ENCODE results near the gene NSD1. TPM values are rescaled to one million over a fixed set of nuclear protein-coding genes. Genes with fewer than 3 reads are reported as not detected.
"Not testable (repeated sequence)": the region's sequence is repeated elsewhere in the genome, so short reads cannot be mapped to it uniquely, and the experiment has no call there.

The NSD1 gene
- total and polyA plus RNA-seq, 9 of the 15 experiments (the other 6 are each of a cell fraction or from before 2014, with no cell fraction given) = 3.8 to 51.0 (median 24.7) TPM

GRCh38 chr5:177338251-177339106 is 204.9 kb downstream of the NSD1 start:
- peaks cover 28% of the 10 kb centered on the region for H3K79me2 ChIP-seq (ENCODE audit: control insufficient read depth, insufficient read depth, low read length)
- H3K27ac ChIP-seq (ENCODE audit: extremely low read depth, low read depth, low read length) = no peak overlapping the region
- ATAC-seq (no peak), FAIRE-seq (no peak), DNase-seq (ENCODE audit: extremely low read depth in 1 of 4, low spot score in 3 of 4) (no peak)
- no peak for TF ChIP-seq NCOA6 (IDR thresholded peaks at IDR 0.05)
- ChIA-PET POLR2A (interaction anchor here (0.6 to 1.4 kb wide), 2 partner anchors 13 kb away, joined by 3 to 4 read pairs; partner anchors contain the start of gene LMAN2), CTCF (ENCODE audit: low intra/inter-chr PET ratio) (no interaction called here)
- H3K4me3 ChIP-seq = no peak overlapping the region
- no peaks in the 10 kb centered on the region for H3K9me1 ChIP-seq (ENCODE audit: control insufficient read depth, insufficient read depth, low read length)
- H3K4me1 ChIP-seq (replicated peaks in 1 of 2; ENCODE audit: control insufficient read depth in 2 of 2, insufficient read depth in 2 of 2, low read length in 2 of 2) = no peaks in the 10 kb centered on the region
- H3K4me2 ChIP-seq (ENCODE audit: insufficient read depth, low read length) = no peak overlapping the region
- in situ Hi-C loops (cut with MboI) = no loop called here
- H3K9ac ChIP-seq (ENCODE audit: insufficient read depth in 1 of 2, low read depth in 2 of 2, low read length in 2 of 2) = peak overlapping the region in 1 of 2 experiments; percentile 26; a peak in 2 of 4 replicates
- BruUV-seq (replicated peaks) = no TSS peak
- 0 out of 2 replicates have a peak, but pooled peaks cover 8% of the 10 kb centered on the region for H4K20me1 ChIP-seq (replicated peaks; ENCODE audit: control insufficient read depth, insufficient read depth, low read length)
- no peak overlapping the region for H2AFZ ChIP-seq (ENCODE audit: low read depth, low read length)
- H3K9me3 ChIP-seq (replicated peaks; ENCODE audit: control insufficient read depth, insufficient read depth, low read depth, low read length) = no peaks in the 10 kb centered on the region
- no peaks in the 10 kb centered on the region for H3K27me3 ChIP-seq (ENCODE audit: control insufficient read depth in 2 of 2, insufficient read depth in 2 of 2, low read length in 2 of 2)
- 89% methylated on average over 21 of the region's 22 CpGs for WGBS (ENCODE audit: insufficient coverage, low coverage, missing lambda C conversion rate)
- peaks cover 86% of the 10 kb centered on the region for H3K36me3 ChIP-seq (ENCODE audit: control insufficient read depth, insufficient read depth, low read length)
- intact Hi-C loops (cut with micrococcal nuclease) = no loop called here

- BruUV-seq (replicated peaks) = no TSS peak
- 86% methylated on average over 11 of the region's 11 CpGs for WGBS (ENCODE audit: insufficient coverage, low coverage, missing lambda C conversion rate)
- POLR2A ChIA-PET = interaction anchor here (0.6 to 1.4 kb wide), 2 partner anchors 12 to 13 kb away, joined by 3 to 4 read pairs; partner anchors contain the start of gene LMAN2
- Histone ChIP-seq H3K27ac (ENCODE audit: extremely low read depth, low read depth, low read length) (no peak overlapping the region), H3K9ac (ENCODE audit: insufficient read depth in 1 of 2, low read depth in 2 of 2, low read length in 2 of 2) (no peak overlapping the region), H4K20me1 (replicated peaks; ENCODE audit: control insufficient read depth, insufficient read depth, low read length) (0 out of 2 replicates have a peak, but pooled peaks cover 8% of the 10 kb centered on the region), H3K36me3 (ENCODE audit: control insufficient read depth, insufficient read depth, low read length) (peaks cover 84% of the 10 kb centered on the region), H3K4me1 (replicated peaks in 1 of 2; ENCODE audit: control insufficient read depth in 2 of 2, insufficient read depth in 2 of 2, low read length in 2 of 2) (no peaks in the 10 kb centered on the region), H2AFZ (ENCODE audit: low read depth, low read length) (no peak overlapping the region), H3K4me3 (no peak overlapping the region), H3K79me2 (ENCODE audit: control insufficient read depth, insufficient read depth, low read length) (peaks cover 33% of the 10 kb centered on the region), H3K9me1 (ENCODE audit: control insufficient read depth, insufficient read depth, low read length) (no peaks in the 10 kb centered on the region), H3K27me3 (ENCODE audit: control insufficient read depth in 2 of 2, insufficient read depth in 2 of 2, low read length in 2 of 2) (no peaks in the 10 kb centered on the region), H3K4me2 (ENCODE audit: insufficient read depth, low read length) (no peak overlapping the region), H3K9me3 (replicated peaks; ENCODE audit: control insufficient read depth, insufficient read depth, low read depth, low read length) (no peaks in the 10 kb centered on the region)
- CTCF ChIA-PET (ENCODE audit: low intra/inter-chr PET ratio) = no interaction called here
- in situ Hi-C loops (cut with MboI) = no loop called here
- ATAC-seq (no peak), DNase-seq (ENCODE audit: extremely low read depth in 1 of 4, low spot score in 3 of 4) (no peak), FAIRE-seq (no peak)
- intact Hi-C loops (cut with micrococcal nuclease) = no loop called here
- no peak for TF ChIP-seq SAFB (IDR thresholded peaks at IDR 0.05; ENCODE audit: borderline replicate concordance, low read depth, low read length)
Observed at GRCh38 chr5:177339107-177339638, 205.6 kb downstream of the NSD1 start.

GRCh38 chr5:177343000-177343399 is 209.4 kb downstream of the NSD1 start:
- DNase-seq (ENCODE audit: extremely low read depth in 1 of 4, low spot score in 3 of 4); BruUV-seq (replicated peaks); H2AFZ ChIP-seq (ENCODE audit: low read depth, low read length); H3K27ac ChIP-seq (ENCODE audit: extremely low read depth, low read depth, low read length); H3K9me1 ChIP-seq (ENCODE audit: control insufficient read depth, insufficient read depth, low read length); H4K20me1 ChIP-seq (replicated peaks; ENCODE audit: control insufficient read depth, insufficient read depth, low read length); H3K4me2 ChIP-seq (ENCODE audit: insufficient read depth, low read length); ATAC-seq; H3K9me3 ChIP-seq (replicated peaks; ENCODE audit: control insufficient read depth, insufficient read depth, low read depth, low read length); in situ Hi-C loops (cut with MboI); CTCF ChIA-PET (ENCODE audit: low intra/inter-chr PET ratio); H3K9ac ChIP-seq (ENCODE audit: insufficient read depth in 1 of 2, low read depth in 2 of 2, low read length in 2 of 2); POLR2A ChIA-PET; H3K4me1 ChIP-seq (replicated peaks in 1 of 2; ENCODE audit: control insufficient read depth in 2 of 2, insufficient read depth in 2 of 2, low read length in 2 of 2); H3K4me3 ChIP-seq; H3K27me3 ChIP-seq (ENCODE audit: control insufficient read depth in 2 of 2, insufficient read depth in 2 of 2, low read length in 2 of 2); intact Hi-C loops (cut with micrococcal nuclease); FAIRE-seq: not testable (repeated sequence)
- H3K36me3 ChIP-seq (ENCODE audit: control insufficient read depth, insufficient read depth, low read length) = peaks cover 74% of the 10 kb centered on the region
- H3K79me2 ChIP-seq (ENCODE audit: control insufficient read depth, insufficient read depth, low read length) = peaks cover 62% of the 10 kb centered on the region
- WGBS (ENCODE audit: insufficient coverage, low coverage, missing lambda C conversion rate) = 95% methylated on average over 9 of the region's 14 CpGs

All from K562 (cell line).